ENCODE data around the gene SEC14L2. TPM values are rescaled to one million over a fixed set of nuclear protein-coding genes. Genes with fewer than 3 reads are reported as not detected.
"Not testable (repeated sequence)": the region's sequence is repeated elsewhere in the genome, so short reads cannot be mapped to it uniquely, and the experiment has no call there.

Gene SEC14L2
- polyA plus RNA-seq, 4 donors = 4.3 to 8.0 (median 6.3) TPM

DNA sequence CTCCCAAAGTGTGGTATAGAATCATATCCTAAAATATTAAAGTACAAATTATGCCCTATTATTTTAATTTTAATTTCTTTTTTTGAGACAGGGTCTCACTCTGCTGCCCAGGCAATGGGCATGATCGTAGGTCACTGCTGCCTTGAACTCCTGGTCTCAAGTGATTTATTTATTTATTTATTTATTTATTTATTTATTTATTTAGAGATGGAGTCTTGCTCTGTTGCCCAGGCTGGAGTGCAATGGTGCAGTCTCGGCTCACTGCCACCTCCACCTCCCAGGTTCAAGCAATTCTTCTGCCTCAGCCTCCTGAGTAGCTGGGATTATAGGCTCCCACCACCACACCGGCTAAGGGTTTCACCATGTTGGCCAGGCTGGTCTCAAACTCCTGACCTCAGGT lies 4.2 kb downstream of the SEC14L2 start:
- not testable (repeated sequence) for DNase-seq (ENCODE audit: low read depth in 4 of 4, low spot score in 2 of 4)

DNA sequence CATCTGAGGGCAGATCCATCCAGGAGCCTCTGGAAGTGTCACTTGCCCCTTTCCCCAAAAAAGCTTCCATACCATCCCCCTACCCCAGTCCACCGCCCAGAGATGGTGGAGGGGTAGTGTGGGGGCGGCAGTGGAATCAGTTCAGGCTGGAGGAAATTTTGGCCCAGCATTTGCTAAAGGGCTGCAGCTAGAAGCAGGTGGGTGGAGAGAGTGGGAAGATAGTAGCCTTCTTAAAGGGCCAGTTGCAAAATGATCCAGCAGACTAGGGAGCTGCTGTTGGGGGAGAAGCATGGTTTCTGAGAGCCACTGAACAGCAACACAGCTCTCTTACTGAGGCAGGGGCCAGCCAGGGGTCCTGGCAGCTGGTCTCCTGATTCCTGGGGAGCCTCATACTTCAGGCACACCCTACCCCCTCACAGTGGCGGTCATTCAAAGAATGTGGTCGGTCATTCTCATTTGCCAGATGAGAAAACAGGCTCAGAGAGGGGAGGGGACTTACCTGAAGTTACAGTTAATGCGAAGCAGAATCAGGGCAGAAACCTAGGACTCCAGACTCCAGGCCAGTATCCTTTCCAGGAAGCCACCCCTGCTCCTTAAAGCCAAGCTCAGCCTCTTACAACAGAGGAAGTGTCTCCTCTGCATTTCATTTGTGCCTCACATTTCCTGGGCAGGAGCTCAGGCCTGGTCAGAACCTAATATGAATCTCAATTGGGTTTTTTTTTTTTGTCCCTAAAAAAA lies 5.4 kb downstream of the SEC14L2 start:
- no peak for DNase-seq (ENCODE audit: low read depth in 4 of 4, low spot score in 2 of 4)

DNA sequence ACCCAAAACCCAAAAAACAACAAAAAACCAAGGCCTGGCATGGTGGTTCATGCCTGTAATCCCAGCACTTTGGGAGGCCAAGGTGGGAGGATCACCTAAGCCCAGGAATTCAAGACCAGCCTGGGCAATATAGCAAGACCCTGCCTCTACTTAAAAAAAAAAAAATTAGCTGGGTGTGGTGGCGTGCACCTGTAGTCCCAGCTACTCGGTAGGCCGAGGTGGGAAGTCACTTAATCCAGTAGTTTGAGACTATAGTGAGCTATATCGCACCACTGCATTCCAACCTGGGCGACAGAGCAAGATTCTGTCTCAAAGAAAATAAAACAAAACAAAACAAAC lies 5.9 kb downstream of the SEC14L2 start:
- DNase-seq (ENCODE audit: low read depth in 4 of 4, low spot score in 2 of 4) = not testable (repeated sequence)

DNA sequence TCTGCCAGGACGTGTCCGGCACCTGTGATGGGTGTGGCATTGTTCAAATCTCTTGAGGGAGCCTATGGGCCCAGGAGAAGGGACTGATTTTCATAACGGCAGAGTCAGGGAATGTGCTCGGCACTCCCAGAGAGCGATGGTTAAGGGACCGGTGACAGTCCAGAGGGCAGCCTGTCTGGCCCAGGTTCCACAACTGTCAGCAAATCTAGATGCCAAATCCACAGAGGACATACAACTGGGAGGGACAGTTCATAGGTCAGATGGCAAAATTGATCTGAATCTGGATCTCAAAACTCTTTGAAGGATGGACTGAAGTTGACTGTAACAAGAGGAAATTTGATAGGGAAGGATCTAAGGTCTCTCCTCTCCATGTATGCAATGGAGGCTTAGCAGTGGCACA lies 7.5 kb downstream of the SEC14L2 start:
- no peak for DNase-seq (ENCODE audit: low read depth in 4 of 4, low spot score in 2 of 4)

DNA sequence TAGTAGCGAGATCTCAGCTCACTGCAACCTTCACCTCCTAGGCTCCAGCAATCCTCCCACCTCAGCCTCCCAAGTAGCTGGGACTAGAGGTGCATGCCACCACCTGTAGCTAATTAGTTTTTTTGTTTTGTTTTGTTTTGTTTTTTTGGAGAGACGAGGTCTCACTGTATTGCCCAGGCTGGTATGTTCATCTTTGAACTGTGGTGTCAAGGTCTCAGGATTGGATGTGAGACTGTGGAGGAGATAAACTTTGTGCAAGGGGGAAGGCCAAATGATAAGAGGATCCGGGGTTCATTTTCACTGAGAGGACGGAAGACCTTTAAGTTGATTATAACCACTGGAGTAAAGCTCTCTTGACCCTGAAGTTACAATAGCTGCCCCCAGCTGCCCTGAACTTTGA lies 8.9 kb downstream of the SEC14L2 start:
- no peak for DNase-seq (ENCODE audit: low read depth in 4 of 4, low spot score in 2 of 4)

DNA sequence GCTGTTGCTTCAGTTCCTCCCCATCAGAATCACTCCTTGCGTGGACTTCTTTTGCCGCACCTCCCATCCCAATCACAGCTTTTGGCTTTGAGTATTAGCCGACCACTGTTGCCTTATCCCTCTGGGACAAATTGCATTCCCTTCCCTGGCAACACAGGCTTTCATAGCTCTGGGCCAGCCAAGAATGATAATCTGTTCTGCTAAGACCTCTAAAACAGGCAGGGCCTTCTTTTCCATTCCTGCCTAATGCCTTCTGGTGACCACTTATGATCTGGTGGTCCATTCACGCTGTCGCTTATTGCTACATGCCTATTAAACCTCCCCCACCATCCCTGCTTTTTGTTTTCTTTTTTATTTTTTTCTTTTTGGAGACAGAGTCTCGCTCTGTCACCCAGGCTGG lies 9.6 kb downstream of the SEC14L2 start:
- DNase-seq (ENCODE audit: low read depth in 4 of 4, low spot score in 2 of 4) = no peak

DNA sequence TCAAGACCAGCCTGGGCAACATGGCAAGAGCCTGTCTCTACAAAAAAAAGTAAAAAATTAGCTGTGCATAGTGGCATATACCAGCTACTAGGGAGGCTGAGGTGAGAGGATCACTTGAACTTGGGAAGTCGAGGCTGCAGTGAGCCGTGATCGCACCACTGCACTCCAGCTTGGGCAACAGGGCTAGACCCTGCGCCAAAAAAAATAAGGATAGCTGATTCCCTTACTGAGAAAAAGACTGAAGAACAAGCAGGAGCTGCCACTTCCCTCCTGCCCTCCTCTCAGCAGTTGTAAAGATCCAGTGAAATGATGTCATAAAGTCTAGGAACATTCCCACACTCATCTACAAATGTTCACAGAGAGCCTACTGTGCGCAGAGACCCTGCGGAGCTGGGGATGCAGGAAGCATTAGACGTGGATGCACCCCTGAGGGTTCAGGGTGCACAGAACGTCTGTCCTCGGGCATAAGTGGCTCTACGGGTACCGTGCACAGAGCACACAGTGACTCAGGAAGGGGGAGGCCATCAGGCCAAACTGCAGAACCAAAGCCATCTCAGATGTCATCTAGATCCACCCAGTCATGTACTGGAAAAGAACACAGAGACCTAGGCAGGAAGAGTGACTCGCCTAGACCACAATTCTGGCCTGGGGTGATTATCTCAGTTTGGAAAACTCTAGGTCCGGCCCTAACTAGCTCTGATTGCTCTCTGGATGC lies 11.7 kb downstream of the SEC14L2 start:
- DNase-seq (ENCODE audit: low read depth in 4 of 4, low spot score in 2 of 4) = no peak

DNA sequence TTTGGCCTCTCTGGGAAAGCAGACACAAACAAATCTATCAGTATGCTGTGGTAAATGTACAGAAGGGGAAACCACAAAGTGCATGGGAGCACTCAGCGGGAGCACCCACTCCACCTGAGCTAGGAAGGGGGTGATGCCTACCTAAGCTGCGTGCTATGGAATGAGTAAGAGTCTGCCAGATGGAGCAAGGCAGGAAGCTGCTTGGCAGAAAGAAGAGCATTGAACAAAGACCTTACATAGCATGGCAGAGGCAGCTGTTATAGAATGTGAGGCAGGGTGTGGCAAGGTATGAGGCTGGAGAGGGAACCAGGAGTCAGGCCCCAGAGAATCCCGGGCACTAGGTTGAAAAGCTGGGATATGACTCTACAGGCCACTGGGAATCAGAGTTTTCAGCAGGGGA lies 15.0 kb downstream of the SEC14L2 start:
- no peak for DNase-seq (ENCODE audit: low read depth in 4 of 4, low spot score in 2 of 4)

DNA sequence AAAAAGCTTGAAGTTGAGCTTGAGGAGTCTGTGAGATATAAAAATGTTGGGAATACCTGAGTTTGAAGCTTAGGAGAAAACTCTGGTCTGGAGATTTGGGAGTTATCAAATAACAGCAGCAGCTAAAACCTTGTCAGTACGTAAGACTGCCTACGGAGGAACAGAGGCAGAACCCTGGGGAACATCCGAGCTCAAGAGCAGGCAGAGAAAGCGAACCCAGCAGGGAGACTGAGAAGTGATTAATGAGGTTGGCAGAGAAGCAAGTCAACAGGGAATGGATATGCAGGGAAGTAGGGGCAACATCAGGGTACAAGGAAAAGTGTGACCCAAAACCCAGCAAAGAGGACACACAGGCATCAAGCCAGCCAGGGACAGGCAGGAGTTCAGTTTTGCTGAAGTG lies 16.2 kb downstream of the SEC14L2 start:
- no peak for DNase-seq (ENCODE audit: low read depth in 4 of 4, low spot score in 2 of 4)

DNA sequence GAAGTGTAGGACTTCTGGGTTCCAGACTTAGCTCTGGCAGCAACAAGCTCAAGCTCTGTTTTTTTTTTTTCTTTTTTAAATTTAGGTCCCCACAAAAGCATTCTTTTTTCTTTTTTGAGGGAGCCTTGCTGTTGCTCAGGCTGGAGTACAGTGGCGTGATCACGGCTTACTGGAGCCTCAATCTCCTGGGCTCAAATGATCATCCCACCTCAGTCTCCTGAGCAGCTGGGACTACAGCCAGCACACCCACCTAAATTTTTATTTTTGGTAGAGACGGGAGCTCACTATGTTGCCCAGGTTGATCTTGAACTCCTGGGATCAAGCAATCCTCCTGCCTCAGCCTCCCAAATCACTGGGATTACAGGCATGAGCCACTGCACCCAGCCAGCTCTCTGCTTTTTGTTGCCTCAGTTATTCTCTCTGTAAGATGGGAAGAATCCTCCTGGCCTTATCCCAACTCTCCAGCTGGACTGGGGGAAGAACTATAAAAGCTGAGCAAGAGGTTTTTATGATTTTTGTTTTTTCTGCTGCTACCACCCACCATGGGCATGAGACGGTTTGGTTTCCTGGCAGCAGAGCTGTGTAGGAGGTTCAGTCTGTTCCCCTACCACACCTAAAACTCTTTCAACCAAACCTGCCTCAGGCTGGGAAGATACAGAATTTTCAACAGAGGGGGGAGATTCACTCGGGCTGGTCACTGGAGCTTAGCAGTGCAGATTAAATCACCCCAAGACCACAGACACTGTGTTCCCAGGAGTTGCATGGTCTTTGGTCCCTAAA lies 17.1 kb downstream of the SEC14L2 start:
- DNase-seq (ENCODE audit: low read depth in 4 of 4, low spot score in 2 of 4) = no peak

DNA sequence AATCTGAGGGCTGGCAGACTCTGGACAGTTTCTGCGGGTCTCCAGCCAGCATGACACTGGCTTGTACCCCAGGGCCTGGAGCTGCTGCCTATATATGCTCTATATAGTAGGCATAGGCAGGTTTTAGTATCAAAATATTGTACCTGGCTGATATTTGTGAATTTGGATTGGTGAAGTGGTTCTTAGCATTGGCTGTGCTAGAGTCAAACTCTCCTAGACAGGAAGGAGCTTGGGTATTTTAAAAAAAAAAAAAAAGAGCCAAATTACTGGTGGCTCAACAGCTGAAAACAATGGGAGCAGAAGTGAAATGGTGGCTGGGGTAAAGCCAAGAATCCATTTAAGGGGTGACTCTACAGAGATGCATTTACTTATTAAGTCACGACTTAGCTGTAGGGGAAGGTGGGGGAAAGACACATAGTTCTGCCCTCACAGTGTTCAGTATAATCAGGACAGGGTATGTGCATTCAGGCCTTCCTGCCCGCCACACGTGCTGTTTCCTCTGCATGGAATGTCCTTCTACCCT lies 17.8 kb downstream of the SEC14L2 start:
- DNase-seq (ENCODE audit: low read depth in 4 of 4, low spot score in 2 of 4) = no peak

DNA sequence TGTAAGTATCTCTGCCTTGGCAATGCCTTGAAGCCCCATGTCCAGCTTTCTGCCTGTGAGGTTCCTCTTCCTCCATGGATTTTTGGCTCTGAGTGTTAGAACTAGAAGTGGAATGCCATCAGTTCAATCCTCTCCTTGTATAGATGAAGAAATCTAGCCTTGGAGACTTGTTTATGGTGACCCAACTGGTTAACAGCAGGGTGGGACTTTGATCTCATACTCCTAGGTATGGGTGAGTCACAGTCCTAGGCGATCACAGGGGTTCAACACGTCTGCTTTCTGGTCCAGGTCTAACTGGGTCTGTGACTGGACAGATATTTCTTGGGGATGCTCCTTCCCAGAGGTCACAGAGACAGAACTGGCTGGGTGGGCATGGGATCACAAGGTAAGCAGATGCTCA lies 19.6 kb downstream of the SEC14L2 start:
- DNase-seq (ENCODE audit: low read depth in 4 of 4, low spot score in 2 of 4) = no peak

DNA sequence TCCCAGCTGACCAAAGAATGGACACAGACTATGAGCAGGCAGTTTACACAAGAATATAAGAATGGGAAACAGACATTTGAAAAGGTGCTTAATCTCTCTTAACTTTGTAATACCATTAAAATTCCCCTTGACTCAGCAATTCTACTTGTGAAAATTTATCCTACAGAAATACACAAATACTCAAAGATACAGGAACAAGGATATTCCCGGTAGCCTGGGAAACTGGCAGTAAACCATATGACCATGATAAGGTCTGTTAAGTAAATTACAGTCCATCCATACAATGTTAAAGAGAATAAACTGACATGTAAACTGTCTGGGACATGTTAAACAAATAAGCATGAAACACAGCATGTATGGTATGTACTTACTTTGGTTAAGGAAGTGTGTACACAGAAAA lies 20.0 kb downstream of the SEC14L2 start:
- no peak for DNase-seq (ENCODE audit: low read depth in 4 of 4, low spot score in 2 of 4)

DNA sequence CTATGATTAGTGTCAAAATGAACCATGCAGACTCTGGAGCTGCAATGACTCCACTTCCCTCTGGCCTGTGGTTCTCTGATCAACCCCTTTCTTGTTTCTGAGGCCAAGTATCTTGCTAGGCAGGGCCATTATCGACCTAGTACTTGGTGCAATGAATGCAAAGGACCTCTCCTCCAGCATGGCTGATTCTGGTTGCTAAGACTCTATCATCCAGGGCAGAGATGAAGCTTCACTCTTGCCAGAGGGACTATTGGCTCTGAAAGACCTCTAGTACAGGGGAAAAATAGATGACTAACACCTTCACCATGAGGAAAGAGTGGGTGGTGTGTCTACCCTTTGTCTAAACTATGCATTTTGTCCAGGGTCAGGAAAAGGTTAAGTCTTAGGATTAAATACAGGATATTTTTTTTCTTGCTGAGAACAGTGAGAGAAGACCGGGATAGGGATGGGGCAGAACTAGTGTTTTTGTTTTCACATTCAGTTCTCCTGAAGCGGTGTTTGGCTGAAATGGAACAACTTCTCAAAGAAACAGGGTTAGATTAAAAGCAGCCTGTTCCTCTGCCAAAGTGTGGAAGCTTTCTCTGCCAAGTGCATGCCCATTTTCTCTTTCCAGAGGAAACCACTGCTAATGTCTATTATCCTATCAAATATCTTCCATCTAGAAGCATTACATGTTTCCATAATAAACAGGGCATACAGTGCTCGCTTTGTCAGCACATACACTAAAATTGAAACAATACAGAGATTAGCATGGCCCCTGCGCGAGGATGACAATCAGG lies 23.7 kb downstream of the SEC14L2 start:
- no peak for DNase-seq (ENCODE audit: low read depth in 4 of 4, low spot score in 2 of 4)

DNA sequence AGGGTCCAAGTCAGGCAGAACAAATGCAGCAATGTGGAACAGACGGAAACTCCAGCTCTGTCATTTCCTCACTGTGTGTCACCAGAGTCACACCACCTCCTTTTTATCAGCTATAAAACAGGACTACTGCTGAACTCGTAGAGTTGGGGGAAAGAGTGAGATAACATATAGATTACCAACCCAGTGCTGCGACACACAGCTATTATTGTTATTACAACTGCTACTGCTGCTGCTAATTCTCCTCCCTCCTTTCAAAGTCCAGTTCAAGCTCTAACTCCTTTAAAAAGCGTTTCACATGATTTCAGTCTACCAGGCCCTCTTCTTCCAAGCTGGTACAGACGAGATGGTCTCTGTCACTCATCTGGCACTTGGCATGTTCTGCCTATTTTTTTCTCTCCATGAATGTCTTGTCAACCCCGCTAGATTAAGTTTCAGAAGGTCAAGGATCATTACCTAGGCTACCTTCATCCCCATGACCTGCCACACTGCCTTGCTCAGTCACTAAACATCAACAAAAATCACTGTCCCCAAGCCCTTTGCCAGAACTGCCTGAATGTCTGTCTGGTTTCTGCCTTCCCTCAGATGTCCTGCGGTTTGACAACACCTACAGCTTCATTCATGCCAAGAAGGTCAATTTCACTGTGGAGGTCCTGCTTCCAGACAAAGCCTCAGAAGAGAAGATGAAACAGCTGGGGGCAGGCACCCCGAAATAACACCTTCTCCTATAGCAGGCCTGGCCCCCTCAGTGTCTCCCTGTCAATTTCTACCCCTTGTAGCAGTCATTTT lies 25.1 kb downstream of the SEC14L2 start:
- DNase-seq (ENCODE audit: low read depth in 4 of 4, low spot score in 2 of 4) = no peak

DNA sequence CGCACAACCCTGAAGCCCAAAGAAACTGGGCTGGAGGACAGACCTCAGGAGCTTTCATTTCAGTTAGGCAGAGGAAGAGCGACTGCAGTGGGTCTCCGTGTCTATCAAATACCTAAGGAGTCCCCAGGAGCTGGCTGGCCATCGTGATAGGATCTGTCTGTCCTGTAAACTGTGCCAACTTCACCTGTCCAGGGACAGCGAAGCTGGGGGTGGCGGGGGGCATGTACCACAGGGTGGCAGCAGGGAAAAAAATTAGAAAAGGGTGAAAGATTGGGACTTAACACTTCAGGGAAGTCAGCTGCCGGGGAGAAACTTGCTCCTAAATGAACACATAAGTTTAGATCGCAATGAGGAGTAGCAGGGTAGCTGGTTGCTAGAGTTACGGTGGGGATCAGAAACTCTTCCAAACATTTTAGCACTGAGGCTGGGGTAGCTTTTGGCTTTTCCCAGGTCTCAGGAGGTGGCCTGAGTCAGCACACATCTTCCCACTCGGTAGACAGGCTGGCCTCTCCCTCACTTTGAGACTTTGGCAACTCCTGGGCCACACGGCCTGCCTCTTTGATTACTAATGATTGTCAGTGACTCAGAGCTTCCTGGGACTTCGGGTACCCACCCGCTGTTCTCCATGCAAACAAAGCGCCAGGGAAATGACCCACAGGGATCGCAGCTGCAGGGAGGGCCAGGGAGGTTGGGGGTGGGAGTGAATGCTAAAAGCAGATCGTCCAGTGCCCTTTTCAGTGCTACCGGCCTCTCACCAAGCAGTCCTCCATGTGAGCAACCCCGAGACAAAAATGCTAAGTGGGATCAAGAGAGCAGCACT lies 25.9 kb downstream of the SEC14L2 start:
- peak in 1 of 4 donors; percentile 19 for DNase-seq (ENCODE audit: low read depth in 4 of 4, low spot score in 2 of 4)

DNA sequence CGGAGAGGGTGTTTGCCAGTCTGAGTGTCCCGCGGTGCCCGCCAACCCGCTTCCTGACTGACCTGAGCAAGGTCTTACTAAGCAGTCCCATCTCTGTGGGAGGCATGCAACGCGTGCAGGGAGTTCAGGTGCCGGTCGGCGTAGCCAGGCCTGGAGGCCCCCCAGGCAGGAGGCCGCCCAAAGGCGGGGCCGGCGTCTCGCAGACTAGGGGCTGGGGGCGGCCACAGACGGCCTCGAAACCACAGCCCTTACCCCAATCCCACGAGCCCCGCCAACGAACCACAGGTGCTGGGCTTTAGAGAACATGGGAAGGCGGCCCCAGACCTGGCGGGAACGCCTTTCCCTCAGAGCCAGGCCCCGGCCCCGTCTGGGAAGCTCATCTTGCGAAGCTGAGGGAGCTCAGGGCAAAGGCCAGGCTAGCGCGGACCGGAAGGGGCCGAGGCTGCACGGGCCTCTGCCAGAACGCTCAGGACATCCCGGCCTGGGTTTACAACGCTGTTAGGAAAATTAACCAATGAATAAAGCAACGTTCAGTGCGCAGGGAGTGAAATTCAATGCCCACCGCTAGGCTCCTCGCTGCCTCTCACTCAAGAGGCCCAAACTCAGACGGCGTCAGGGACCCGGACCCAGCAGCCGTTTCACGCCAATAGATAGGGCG lies 26.6 kb downstream of the SEC14L2 start:
- no peak for DNase-seq (ENCODE audit: low read depth in 4 of 4, low spot score in 2 of 4)

DNA sequence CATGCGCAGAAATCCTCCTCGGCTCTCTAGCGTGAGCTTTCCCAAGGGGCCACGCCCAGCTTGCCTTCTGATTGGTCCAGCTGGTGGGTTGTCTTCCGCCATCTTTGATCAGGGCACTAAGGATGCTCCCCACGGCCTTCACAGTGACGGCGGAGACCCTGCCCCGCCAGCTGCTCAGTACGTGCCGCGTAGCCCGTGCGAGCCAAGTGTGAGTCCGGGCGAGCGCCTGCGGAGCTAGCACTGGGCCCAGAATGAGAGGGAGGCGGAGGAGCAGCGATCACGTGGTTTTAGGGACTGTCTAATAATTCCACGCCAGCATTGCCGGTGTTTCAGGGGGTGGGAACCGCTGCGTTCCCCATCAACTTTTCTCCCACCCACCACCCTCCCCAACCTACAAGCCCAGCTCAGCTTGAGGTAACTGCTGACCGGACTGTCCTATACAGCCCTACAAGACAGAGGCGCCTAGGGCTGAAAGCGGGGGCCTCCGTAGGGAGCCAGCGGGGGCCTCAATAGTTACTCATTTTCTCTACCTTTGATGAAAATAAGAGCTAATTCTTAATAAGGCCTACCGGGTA lies 27.2 kb downstream of the SEC14L2 start:
- peak; percentile 99 to 100 (median 100) for DNase-seq (ENCODE audit: low read depth in 4 of 4, low spot score in 2 of 4)
